ENCODE results near the gene CCDC179.
A peak's percentile ranks its signal among the peaks of the same experiment; 100 is the strongest.

CCDC179 gene

GRCh38 chr11:22860241-22860640 lies at the start of gene CCDC179:
Gene CCDC179, minus strand, starts transcription at chr11:22860474. Its CDS starts 53 bp downstream, at chr11:22860421.
- no peak for DNase-seq (ENCODE audit: low read depth in 2 of 2, low spot score in 1 of 2)

DNA sequence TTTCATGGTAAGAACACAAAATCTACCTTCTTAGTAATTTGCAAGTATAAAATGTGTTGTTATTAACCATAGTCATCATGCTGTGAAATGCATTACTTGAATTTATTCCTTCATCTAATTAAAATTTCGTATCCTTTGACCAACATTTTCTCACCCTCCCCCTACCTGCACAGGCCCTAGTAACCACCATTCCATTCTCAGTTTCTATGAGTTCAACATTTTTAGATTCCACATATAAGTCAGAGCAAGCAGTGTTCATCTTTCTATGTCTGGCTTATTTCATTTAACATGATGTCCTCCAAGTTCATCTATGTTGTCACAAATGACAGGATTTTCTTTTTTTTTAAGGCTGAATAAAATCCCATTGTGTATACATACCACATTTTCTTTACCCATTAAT lies 43.5 kb upstream of the CCDC179 start:
- no peak for DNase-seq (ENCODE audit: low read depth in 2 of 2, low spot score in 1 of 2)

- no peak for DNase-seq (ENCODE audit: low read depth in 2 of 2, low spot score in 1 of 2)
Observed at GRCh38 chr11:22901603-22902002, 41.3 kb upstream of the CCDC179 start.

GRCh38 chr11:22900764-22901486 lies 40.7 kb upstream of the CCDC179 start:
- no peak for DNase-seq (ENCODE audit: low read depth in 2 of 2, low spot score in 1 of 2)

GRCh38 chr11:22898036-22898435 lies 37.8 kb upstream of the CCDC179 start:
- no peak for DNase-seq (ENCODE audit: low read depth in 2 of 2, low spot score in 1 of 2)

DNA sequence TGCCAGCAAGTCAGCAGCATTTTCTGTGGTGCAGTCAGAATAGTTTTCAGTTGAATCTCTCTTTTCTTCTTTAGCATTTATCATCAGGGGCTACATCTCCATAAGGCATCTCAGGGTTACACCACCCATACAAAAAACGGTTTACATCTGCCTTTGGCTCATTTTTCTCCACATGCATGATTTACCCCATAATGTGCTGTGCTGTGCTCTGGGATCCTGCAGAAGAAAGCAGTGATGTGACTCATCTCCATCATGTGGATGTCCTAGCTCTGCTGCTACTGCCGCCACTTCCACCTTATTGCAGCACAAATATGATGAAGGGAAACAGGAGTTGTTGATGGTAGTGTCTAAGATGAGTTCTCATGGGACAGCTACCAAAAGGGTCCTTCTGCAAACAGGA lies 30.0 kb upstream of the CCDC179 start:
- DNase-seq (ENCODE audit: low read depth in 2 of 2, low spot score in 1 of 2), result no peak

GRCh38 chr11:22884217-22884616 lies 23.9 kb upstream of the CCDC179 start:
- no peak for DNase-seq (ENCODE audit: low read depth in 2 of 2, low spot score in 1 of 2)

DNA sequence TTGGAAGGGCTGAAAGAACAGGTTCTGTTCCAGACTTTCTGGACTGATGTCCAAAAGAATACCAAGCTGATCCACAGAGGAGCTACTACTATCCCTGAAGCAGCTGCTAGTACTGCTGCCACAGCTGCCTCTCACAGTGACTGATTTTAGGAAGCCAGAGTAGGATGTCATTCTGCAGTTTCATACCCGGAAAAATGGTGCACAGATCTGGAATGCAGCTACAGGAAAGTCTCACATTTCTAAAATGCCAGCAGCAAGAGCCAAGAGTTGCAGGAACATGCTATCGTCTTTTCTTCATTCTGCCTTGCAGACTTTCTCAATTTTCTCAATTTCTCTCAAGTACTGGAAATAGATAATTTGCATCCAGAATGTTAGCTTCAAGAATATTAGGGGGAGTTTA lies 19.4 kb upstream of the CCDC179 start:
- no peak for DNase-seq (ENCODE audit: low read depth in 2 of 2, low spot score in 1 of 2)

DNA sequence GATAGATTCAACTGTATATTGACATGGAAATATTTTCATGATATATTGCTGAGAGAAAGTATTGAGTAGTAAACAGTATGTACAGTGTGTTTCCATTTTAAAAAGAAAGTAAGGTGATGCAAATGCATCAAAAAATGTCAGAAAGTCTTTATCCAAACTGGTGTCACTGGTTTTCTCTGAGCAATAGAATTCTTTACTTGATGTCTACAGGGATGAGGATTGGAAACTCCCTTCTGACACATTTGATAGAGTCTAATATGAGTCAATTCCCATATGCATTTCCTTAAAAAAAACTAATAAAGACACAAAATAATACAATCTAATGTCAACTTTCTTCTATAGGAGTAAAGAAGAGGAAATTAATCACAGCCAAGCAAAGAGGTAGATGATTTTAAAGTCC lies 18.3 kb upstream of the CCDC179 start:
- DNase-seq (ENCODE audit: low read depth in 2 of 2, low spot score in 1 of 2), result no peak

GRCh38 chr11:22878039-22878438 lies 17.8 kb upstream of the CCDC179 start:
- no peak for DNase-seq (ENCODE audit: low read depth in 2 of 2, low spot score in 1 of 2)

- peak in 1 of 2 donors; percentile 31 for DNase-seq (ENCODE audit: low read depth in 2 of 2, low spot score in 1 of 2)
Observed at GRCh38 chr11:22875869-22876473, 15.7 kb upstream of the CCDC179 start.

DNA sequence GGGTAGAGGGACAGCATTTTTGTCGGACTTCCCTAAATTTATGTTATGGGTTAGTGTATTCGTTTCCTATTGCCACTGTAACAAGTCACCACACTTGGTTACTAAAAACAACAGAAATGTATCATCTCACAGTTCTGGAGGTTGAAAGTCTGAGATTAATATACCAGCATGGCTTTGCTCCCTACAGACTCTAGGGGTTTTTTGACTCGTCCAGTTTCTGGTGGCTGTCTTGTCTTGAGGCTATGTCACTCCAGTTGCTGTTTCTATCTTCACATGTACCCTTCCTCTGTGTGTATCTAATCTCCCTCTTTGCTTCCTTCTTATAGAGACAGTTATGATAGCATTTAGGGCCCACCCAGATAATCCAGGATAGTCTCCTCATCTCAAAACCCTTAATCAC lies 9.1 kb upstream of the CCDC179 start:
- no peak for DNase-seq (ENCODE audit: low read depth in 2 of 2, low spot score in 1 of 2)

GRCh38 chr11:22859756-22860155 lies 518 bp downstream of the CCDC179 start:
- no peak for DNase-seq (ENCODE audit: low read depth in 2 of 2, low spot score in 1 of 2)

GRCh38 chr11:22851477-22851876 lies 8.8 kb downstream of the CCDC179 start:
- no peak for DNase-seq (ENCODE audit: low read depth in 2 of 2, low spot score in 1 of 2)

- no peak for DNase-seq (ENCODE audit: low read depth in 2 of 2, low spot score in 1 of 2)
Observed at GRCh38 chr11:22846726-22847125, 13.5 kb downstream of the CCDC179 start.

DNA sequence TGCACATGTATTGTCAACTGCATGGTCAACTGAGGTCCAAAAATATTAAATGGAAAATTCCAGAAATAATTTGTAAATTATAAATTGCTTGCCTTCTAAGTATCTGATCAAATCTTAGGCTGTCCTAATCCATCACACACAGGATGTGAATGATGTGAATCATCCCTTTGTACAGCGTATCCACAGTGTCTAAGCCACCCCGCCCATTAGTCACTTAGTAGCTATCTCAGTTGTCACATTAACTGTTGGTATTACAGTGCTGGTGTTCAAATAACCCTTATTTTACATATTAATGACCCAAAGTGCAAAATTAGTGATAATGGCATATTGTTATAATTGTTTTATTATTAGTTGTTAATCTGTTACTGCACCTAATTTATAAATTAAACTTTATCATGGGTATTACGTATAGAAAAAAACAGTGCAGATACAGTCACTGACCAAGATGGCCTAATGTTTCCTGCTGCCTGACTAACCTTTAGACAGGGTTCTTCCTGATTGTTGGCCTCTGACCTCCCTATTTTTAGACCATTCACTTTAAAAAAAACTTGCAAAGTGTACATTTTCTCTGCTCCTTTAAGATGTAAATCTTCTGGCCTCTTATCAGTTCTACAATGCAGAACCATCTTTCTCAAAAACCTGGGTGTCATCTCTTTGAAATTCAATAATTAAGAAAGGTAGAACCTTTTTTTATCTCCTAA lies 27.8 kb downstream of the CCDC179 start:
- DNase-seq (ENCODE audit: low read depth in 2 of 2, low spot score in 1 of 2), result no peak

DNA sequence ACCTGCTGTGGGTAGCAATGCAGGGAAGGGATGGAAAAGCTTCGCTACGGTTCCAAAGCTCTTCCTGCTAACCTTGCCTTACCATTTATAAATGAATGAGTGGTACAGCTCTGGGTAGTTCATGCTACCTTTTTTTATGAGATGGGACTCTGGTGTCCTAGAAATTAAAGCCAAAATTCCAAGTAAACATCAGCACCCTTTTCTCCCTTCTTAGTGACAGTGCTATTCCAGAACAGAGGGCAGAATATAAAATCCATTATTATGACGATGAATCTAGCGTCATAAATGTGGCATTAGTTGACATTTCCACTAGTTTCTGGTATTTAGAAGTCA lies 30.2 kb downstream of the CCDC179 start:
- no peak for DNase-seq (ENCODE audit: low read depth in 2 of 2, low spot score in 1 of 2)

GRCh38 chr11:22829231-22830081 lies 30.8 kb downstream of the CCDC179 start, which contains the start of gene SVIP:
Gene SVIP, minus strand, starts transcription at chr11:22829801. Its CDS starts 53 bp downstream, at chr11:22829748.
- peak; percentile 80 to 81 for DNase-seq (ENCODE audit: low read depth in 2 of 2, low spot score in 1 of 2)

- no peak for DNase-seq (ENCODE audit: low read depth in 2 of 2, low spot score in 1 of 2)
Observed at GRCh38 chr11:22828373-22828772, 31.9 kb downstream of the CCDC179 start.

DNA sequence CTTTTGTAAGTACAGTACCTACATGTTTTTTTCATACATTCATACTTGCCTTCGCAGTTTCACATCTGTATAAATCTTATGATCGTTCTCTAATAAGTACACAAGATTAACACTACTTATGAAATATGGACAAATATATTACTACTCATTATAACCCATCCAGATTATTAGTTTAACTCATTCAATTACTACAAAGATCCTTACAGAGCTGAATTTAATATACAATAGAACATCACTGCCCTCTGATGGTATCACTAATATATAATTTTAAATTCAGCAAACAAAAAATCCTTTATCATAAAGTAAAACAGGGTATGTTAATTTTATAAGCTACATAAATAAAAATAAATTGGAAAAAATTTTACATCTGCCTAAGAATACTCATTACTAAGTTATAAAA lies 38.1 kb downstream of the CCDC179 start:
- no peak for DNase-seq (ENCODE audit: low read depth in 2 of 2, low spot score in 1 of 2)

DNA sequence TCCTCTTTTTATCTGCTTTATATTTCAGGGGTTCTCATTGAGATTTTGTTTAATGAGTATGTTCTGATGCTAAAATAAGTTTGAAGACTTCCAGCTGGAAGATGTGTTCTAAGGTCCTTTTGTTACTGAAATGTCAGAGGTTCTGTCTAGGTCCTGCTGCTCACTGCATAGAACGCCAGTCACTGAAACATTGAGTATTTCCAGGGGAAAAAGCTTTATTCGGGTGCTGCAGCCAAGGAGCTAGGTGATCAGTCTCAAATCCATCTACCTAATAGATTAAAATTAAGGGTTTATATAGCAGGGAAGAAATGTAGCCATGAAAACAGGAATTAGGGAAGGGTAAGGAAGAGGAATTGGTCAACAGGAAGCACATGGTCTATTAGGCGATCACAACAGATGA lies 50.4 kb downstream of the CCDC179 start:
- DNase-seq (ENCODE audit: low read depth in 2 of 2, low spot score in 1 of 2), result no peak
